IMR-90 (cell line): ENCODE data around the gene TMPRSS9. TPM values are rescaled to one million over a fixed set of nuclear protein-coding genes. Genes with fewer than 3 reads are reported as not detected.

Experiments
- ATAC-seq: fragments of 200-7000 bp; cut with Tn5 transposase; 2 replicates; pipeline ENCODE4 v1.9.1; 2020; ENCODE audit warnings: low read depth, mild to moderate bottlenecking, moderate library complexity
- BruUV-seq: library from RNA; stranded (reverse); fragments of 400-500 nt; replicated peaks from 2 replicates; lab custom pipeline; 2021; lab: Mats Ljungman, UMichigan
- CTCF ChIA-PET: fragments of 300-600 bp; formaldehyde crosslinking; extraction: SDS; loops from one replicate; lab custom pipeline; 2021; ENCODE audit warnings: antibody characterized with exemption; lab: Yijun Ruan, JAX
- POLR2A ChIA-PET: fragments of 300-600 bp; sonication (Branson Sonifier 250); formaldehyde crosslinking; loops from one replicate; lab custom pipeline; 2022; ENCODE audit warnings: antibody characterized with exemption; ENCODE audit not compliant: unreplicated experiment; lab: Charles Lee
- DNase-seq: peaks from one replicate; pipeline ENCODE4 v3.0.0; 2013
- H2AFZ ChIP-seq: replicated peaks from 2 replicates; pipeline ENCODE3; 2013; ENCODE audit warnings: low read length, mild to moderate bottlenecking; ENCODE audit not compliant: poor library complexity
- H2AK5ac ChIP-seq: 2 replicates; pipeline ENCODE4 v1.6.1; 2013; ENCODE audit warnings: low read depth, low read length, inconsistent platforms
- H2AK9ac ChIP-seq: replicated peaks from 2 replicates; pipeline ENCODE3; 2013; ENCODE audit warnings: mild to moderate bottlenecking, low read depth, low read length, moderate library complexity; ENCODE audit not compliant: poor library complexity
- H2BK120ac ChIP-seq: 2 replicates; pipeline ENCODE4 v1.6.1; 2013; ENCODE audit warnings: low read depth, low read length, inconsistent platforms
- H2BK15ac ChIP-seq: 3 replicates; pipeline ENCODE4 v1.6.1; 2013; ENCODE audit warnings: low read depth, low read length, inconsistent platforms
- H2BK20ac ChIP-seq: 2 replicates; pipeline ENCODE4 v1.6.1; 2013; ENCODE audit warnings: low read depth, mild to moderate bottlenecking, inconsistent platforms, low read length, moderate library complexity
- H2BK5ac ChIP-seq: 2 replicates; pipeline ENCODE4 v1.6.1; 2013; ENCODE audit warnings: mild to moderate bottlenecking, low read depth, low read length, inconsistent platforms; ENCODE audit not compliant: poor library complexity, severe bottlenecking
- H3K14ac ChIP-seq: replicated peaks from 2 replicates; pipeline ENCODE4 v1.6.1; 2013; ENCODE audit warnings: low read depth, low read length, inconsistent platforms
- H3K18ac ChIP-seq: 2 replicates; pipeline ENCODE4 v1.6.1; 2013; ENCODE audit warnings: low read depth, low read length, control low read depth
- H3K23ac ChIP-seq: 2 replicates; pipeline ENCODE4 v1.6.1; 2013; ENCODE audit warnings: low read depth, low read length, inconsistent platforms
- H3K27ac ChIP-seq: 2 replicates; pipeline ENCODE4 v1.5.1; 2013; ENCODE audit warnings: mild to moderate bottlenecking, control low read depth, low read length; ENCODE audit not compliant: insufficient read depth
- H3K27me3 ChIP-seq: 2 replicates; pipeline ENCODE4 v1.6.1; 2013; ENCODE audit warnings: low read length; ENCODE audit not compliant: control insufficient read depth, insufficient read depth
- H3K36me3 ChIP-seq: 2 replicates; pipeline ENCODE4 v1.6.1; 2013; ENCODE audit warnings: low read length, mixed read lengths; ENCODE audit not compliant: control insufficient read depth, insufficient read depth
- H3K4ac ChIP-seq: 2 replicates; pipeline ENCODE4 v1.6.1; 2013; ENCODE audit warnings: low read depth, low read length, inconsistent platforms
- H3K4me1 ChIP-seq: 2 replicates; pipeline ENCODE4 v1.6.1; 2013; ENCODE audit warnings: low read length, mixed read lengths; ENCODE audit not compliant: control insufficient read depth, insufficient read depth
- H3K4me2 ChIP-seq: 2 replicates; pipeline ENCODE4 v1.6.1; 2013; ENCODE audit warnings: low read depth, mild to moderate bottlenecking, control low read depth, low read length, moderate library complexity
- H3K4me3 ChIP-seq: 2 replicates; pipeline ENCODE4 v1.5.1; 2013; ENCODE audit warnings: low read depth, mild to moderate bottlenecking, control low read depth, low read length, moderate library complexity; ENCODE audit not compliant: insufficient read depth
- H3K56ac ChIP-seq: 2 replicates; pipeline ENCODE4 v1.6.1; 2013; ENCODE audit warnings: low read length, inconsistent platforms; ENCODE audit not compliant: insufficient read depth; ENCODE audit errors: extremely low read depth
- H3K79me1 ChIP-seq, 2 experiments: 2 replicates each; pipeline ENCODE4 v1.6.1; 2013; ENCODE audit warnings: low read length in 2 of 2, inconsistent platforms in 1 of 2, low read depth in 1 of 2
- H3K9ac ChIP-seq: 2 replicates; pipeline ENCODE4 v1.6.1; 2013; ENCODE audit warnings: low read depth, low read length, control low read depth
- H3K9me1 ChIP-seq: 2 replicates; pipeline ENCODE4 v1.6.1; 2013; ENCODE audit warnings: low read length, inconsistent platforms; ENCODE audit not compliant: insufficient read depth
- H3K9me3 ChIP-seq: 2 replicates; pipeline ENCODE4 v1.6.1; 2013; ENCODE audit warnings: low read length; ENCODE audit not compliant: control insufficient read depth, insufficient read depth
- H4K20me1 ChIP-seq: 2 replicates; pipeline ENCODE4 v1.6.1; 2013; ENCODE audit warnings: low read length, inconsistent platforms; ENCODE audit not compliant: insufficient read depth
- H4K5ac ChIP-seq: 2 replicates; pipeline ENCODE4 v1.6.1; 2013; ENCODE audit warnings: mild to moderate bottlenecking, low read depth, low read length, control low read depth
- H4K8ac ChIP-seq, 2 experiments: 2 replicates each; pipeline ENCODE4 v1.6.1; 2013; ENCODE audit warnings: low read depth in 2 of 2, low read length in 2 of 2, control low read depth in 1 of 2, inconsistent platforms in 1 of 2
- H4K91ac ChIP-seq: 2 replicates; pipeline ENCODE4 v1.6.1; 2013; ENCODE audit warnings: low read depth, low read length, inconsistent platforms; ENCODE audit not compliant: insufficient read depth
- BHLHE40 ChIP-seq: fragments of 150-350 bp; IDR thresholded peaks from 2 replicates; pipeline ENCODE4 v1.6.1; 2016; ENCODE audit warnings: mild to moderate bottlenecking, low read depth, low read length
- CEBPB ChIP-seq: IDR thresholded peaks from 2 replicates; pipeline ENCODE4 v1.6.1; 2012; ENCODE audit warnings: low read depth, low read length, improper control_type of control experiment
- FOS ChIP-seq: fragments of 150-350 bp; IDR thresholded peaks from 2 replicates; pipeline ENCODE4 v1.6.1; 2016; ENCODE audit warnings: low read depth, low read length
- MAFK ChIP-seq: IDR thresholded peaks from 2 replicates; pipeline ENCODE4 v1.6.1; 2012; ENCODE audit warnings: low read depth, low read length, improper control_type of control experiment
- MAZ ChIP-seq: IDR thresholded peaks from 2 replicates; pipeline ENCODE4 v1.6.1; 2012; ENCODE audit warnings: low read depth, mild to moderate bottlenecking, low read length, improper control_type of control experiment, moderate library complexity, borderline replicate concordance
- MXI1 ChIP-seq: IDR thresholded peaks from 2 replicates; pipeline ENCODE4 v1.6.1; 2012; ENCODE audit warnings: low read depth, mild to moderate bottlenecking, low read length, moderate library complexity, borderline replicate concordance
- NFE2L2 ChIP-seq: fragments of 150-350 bp; IDR thresholded peaks from 2 replicates; pipeline ENCODE4 v1.6.1; 2016; ENCODE audit warnings: low read depth, mild to moderate bottlenecking, low read length
- POLR2A ChIP-seq: IDR thresholded peaks from 2 replicates; pipeline ENCODE4 v1.6.1; 2012; ENCODE audit warnings: mild to moderate bottlenecking, low read depth, low read length
- RAD21 ChIP-seq: IDR thresholded peaks from 2 replicates; pipeline ENCODE4 v1.6.1; 2012; ENCODE audit warnings: low read length, improper control_type of control experiment
- RCOR1 ChIP-seq: IDR thresholded peaks from 2 replicates; pipeline ENCODE4 v1.6.1; 2012; ENCODE audit warnings: mild to moderate bottlenecking, low read length, improper control_type of control experiment; ENCODE audit not compliant: insufficient replicate concordance
- RFX5 ChIP-seq: IDR thresholded peaks from 2 replicates; pipeline ENCODE4 v1.8.0; 2012; ENCODE audit warnings: low read depth, mild to moderate bottlenecking, low read length, moderate library complexity
- SMC3 ChIP-seq: fragments of 150-350 bp; IDR thresholded peaks from 2 replicates; pipeline ENCODE4 v1.6.1; 2016; ENCODE audit warnings: low read depth, mild to moderate bottlenecking, antibody characterized with exemption, low read length, moderate library complexity
- WGBS, 2 experiments: methylation state at CpG; one replicate each; pipeline versions ENCODE4 v1.1.5 to v1.1.7; 2013; ENCODE audit warnings: missing lambda C conversion rate in 2 of 2; ENCODE audit not compliant: insufficient read length in 1 of 2; ENCODE audit errors: extremely low coverage in 2 of 2; 5-methylcytosine and 5-hydroxymethylcytosine counted together
- dilution Hi-C: fragments of 300-500 bp; cut with HindIII; formaldehyde crosslinking; loops from one replicate; pipeline ENCODE4 v1.14.3; 2018; ENCODE audit warnings: low sequenced_read_pairs; ENCODE audit not compliant: unreplicated experiment
- in situ Hi-C: fragments of 300-500 bp; cut with MboI; formaldehyde crosslinking; loops from 3 replicates; pipeline ENCODE4 v1.14.3; 2019; ENCODE audit warnings: low sequenced_read_pairs, inconsistent platforms, mixed read lengths
- intact Hi-C: fragments of 100-400 bp; cut with micrococcal nuclease; formaldehyde crosslinking; loops from 2 replicates; pipeline ENCODE4 v1.10.0; 2022
- polyA plus RNA-seq, 3 experiments: library from polyadenylated mRNA; depleted of rRNA; stranded (reverse); fragments of >200 nt; gene quantifications; 2 replicates each; pipeline ENCODE4 v1.2.3, GENCODE V29; 2012; ENCODE audit warnings: low replicate concordance in 1 of 3
- total RNA-seq: library from RNA; depleted of rRNA; stranded (reverse); fragments of >200 nt; gene quantifications from 2 replicates; pipeline ENCODE4 v1.2.3, GENCODE V29; 2012
- TF ChIP-seq, protein P1 (sequence below): fragments of 150-350 bp; IDR thresholded peaks from 2 replicates; pipeline ENCODE4 v1.6.1; 2017; ENCODE audit warnings: mild to moderate bottlenecking, antibody characterized with exemption, low read length, low read depth
- TF ChIP-seq, protein P2 (sequence below): conservative IDR thresholded peaks from 2 replicates; pipeline ENCODE4 v1.5.1; 2012; ENCODE audit warnings: mild to moderate bottlenecking, low read depth, low read length, improper control_type of control experiment
- TF ChIP-seq, protein P3 (sequence below): fragments of 150-350 bp; IDR thresholded peaks from 2 replicates; pipeline ENCODE4 v1.6.1; 2016; ENCODE audit warnings: low read depth, mild to moderate bottlenecking, low read length, moderate library complexity, borderline replicate concordance

Gene TMPRSS9
- total and polyA plus RNA-seq, 2 of the 4 experiments (the other 2 are of a cell fraction): not detected

DNA sequence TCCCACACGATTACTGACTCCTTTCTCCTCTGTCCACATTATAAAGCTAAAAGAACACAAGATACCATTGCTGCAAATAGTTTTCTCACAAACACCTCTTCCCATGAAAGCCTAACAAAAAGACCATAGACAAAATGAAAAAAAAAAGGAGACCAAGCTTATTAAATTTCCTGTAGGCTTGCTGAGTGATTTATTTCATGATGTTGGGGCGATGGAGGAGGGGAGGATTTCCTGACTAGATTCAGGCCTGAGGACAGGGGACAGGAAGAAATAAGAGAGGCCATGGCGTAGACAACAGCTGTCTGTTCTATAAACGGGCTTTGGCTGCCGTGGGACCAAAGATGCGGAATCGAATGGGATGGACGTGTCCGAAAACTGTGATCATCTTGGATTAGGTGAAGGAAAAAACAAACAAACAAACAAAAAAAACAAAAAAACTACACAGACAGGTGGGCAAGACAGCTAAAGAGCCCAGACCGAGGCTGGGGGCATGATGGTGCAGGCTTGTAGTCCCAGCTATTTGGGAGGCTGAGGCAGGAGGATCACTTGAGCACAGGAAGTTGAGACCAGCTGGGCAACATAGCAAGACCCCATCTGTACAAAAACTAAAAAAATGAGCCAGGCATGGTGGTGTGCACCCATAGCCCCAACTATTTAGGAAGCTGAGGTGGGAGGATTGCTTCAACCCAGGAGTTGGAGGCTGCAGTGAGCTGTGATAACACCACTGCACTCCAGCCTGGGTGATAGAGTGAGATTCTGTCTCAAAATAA lies 5.3 kb downstream of the TMPRSS9 start:
- Histone ChIP-seq H3K14ac (no peak overlapping the region), H3K27ac (no peak overlapping the region), H3K4me2 (no peak overlapping the region), H3K4me1 (no peaks in the 10 kb centered on the region), H2BK120ac (no peak overlapping the region), H2AFZ (no peak overlapping the region), H4K20me1 (no peaks in the 10 kb centered on the region), H3K27me3 (peaks cover 23% of the 10 kb centered on the region), H4K5ac (no peak overlapping the region), H4K91ac (no peak overlapping the region), H2BK15ac (no peak overlapping the region), H3K4me3 (no peak overlapping the region), H3K36me3 (no peaks in the 10 kb centered on the region), H3K79me1 (no peaks in the 10 kb centered on the region), H3K9me3 (peaks cover 4% of the 10 kb centered on the region), H3K4ac (no peak overlapping the region), H2BK20ac (no peak overlapping the region), H3K18ac (no peak overlapping the region), H3K56ac (no peak overlapping the region), H4K8ac (no peak overlapping the region), H3K9ac (no peak overlapping the region), H2AK9ac (no peak overlapping the region), H3K9me1 (0 out of 2 replicates have a peak, but pooled peaks cover 2% of the 10 kb centered on the region), H2BK5ac (no peak overlapping the region), H3K23ac (no peak overlapping the region), H2AK5ac (no peak overlapping the region)
- ATAC-seq: no peak
- DNase-seq: no peak
- intact Hi-C loops (no loop called here), in situ Hi-C loops (no loop called here), dilution Hi-C loops (no loop called here)
- ChIA-PET CTCF (no interaction called here), POLR2A (no interaction called here)
- BruUV-seq: no TSS peak
- TF ChIP-seq RCOR1 (no peak), SMC3 (no peak), MAZ (no peak), MXI1 (no peak), POLR2A (no peak), RAD21 (no peak), RFX5 (no peak), FOS (no peak), MAFK (no peak), CEBPB (no peak), BHLHE40 (no peak), NFE2L2 (no peak)
- TF ChIP-seq, protein P1, sequence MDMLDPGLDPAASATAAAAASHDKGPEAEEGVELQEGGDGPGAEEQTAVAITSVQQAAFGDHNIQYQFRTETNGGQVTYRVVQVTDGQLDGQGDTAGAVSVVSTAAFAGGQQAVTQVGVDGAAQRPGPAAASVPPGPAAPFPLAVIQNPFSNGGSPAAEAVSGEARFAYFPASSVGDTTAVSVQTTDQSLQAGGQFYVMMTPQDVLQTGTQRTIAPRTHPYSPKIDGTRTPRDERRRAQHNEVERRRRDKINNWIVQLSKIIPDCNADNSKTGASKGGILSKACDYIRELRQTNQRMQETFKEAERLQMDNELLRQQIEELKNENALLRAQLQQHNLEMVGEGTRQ: no peak
- TF ChIP-seq, protein P2, sequence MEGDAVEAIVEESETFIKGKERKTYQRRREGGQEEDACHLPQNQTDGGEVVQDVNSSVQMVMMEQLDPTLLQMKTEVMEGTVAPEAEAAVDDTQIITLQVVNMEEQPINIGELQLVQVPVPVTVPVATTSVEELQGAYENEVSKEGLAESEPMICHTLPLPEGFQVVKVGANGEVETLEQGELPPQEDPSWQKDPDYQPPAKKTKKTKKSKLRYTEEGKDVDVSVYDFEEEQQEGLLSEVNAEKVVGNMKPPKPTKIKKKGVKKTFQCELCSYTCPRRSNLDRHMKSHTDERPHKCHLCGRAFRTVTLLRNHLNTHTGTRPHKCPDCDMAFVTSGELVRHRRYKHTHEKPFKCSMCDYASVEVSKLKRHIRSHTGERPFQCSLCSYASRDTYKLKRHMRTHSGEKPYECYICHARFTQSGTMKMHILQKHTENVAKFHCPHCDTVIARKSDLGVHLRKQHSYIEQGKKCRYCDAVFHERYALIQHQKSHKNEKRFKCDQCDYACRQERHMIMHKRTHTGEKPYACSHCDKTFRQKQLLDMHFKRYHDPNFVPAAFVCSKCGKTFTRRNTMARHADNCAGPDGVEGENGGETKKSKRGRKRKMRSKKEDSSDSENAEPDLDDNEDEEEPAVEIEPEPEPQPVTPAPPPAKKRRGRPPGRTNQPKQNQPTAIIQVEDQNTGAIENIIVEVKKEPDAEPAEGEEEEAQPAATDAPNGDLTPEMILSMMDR: no peak
- TF ChIP-seq, protein P3, sequence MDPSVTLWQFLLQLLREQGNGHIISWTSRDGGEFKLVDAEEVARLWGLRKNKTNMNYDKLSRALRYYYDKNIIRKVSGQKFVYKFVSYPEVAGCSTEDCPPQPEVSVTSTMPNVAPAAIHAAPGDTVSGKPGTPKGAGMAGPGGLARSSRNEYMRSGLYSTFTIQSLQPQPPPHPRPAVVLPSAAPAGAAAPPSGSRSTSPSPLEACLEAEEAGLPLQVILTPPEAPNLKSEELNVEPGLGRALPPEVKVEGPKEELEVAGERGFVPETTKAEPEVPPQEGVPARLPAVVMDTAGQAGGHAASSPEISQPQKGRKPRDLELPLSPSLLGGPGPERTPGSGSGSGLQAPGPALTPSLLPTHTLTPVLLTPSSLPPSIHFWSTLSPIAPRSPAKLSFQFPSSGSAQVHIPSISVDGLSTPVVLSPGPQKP: no peak
- whole genome bisulfite sequencing, 2 experiments: 27% methylated on average over 2 of the region's 10 CpGs; no CpG with 5 or more reads in 1 of the 2 experiments
